ENCODE results near the gene REC8.

GRCh38 chr14:24213866-24214662 lies 42.2 kb downstream of the REC8 start:
- TF ChIP-seq EZH2 (IDR thresholded peaks at IDR 0.05) = no peak
- no peak for TF ChIP-seq CTCF (IDR thresholded peaks at IDR 0.05)

All from neural progenitor cell (in vitro differentiated cells).